SK-N-SH (cell line): ENCODE results near the gene PTPN14. TPM values are rescaled to one million over a fixed set of nuclear protein-coding genes. Genes with fewer than 3 reads are reported as not detected.
A peak's percentile ranks its signal among the peaks of the same experiment; 100 is the strongest.

Source experiments
- CTCF ChIA-PET: fragments of 300-600, 350-600 bp; formaldehyde crosslinking; extraction: SDS; loops from one replicate; lab custom pipeline; 2021; lab: Yijun Ruan, JAX
- POLR2A ChIA-PET: fragments of 350-600 bp; sonication (Branson Sonifier 250); formaldehyde crosslinking; extraction: SDS; loops from one replicate; lab custom pipeline; 2020; ENCODE audit warnings: antibody characterized with exemption, inconsistent platforms; lab: Yijun Ruan, JAX
- DNase-seq: peaks from one replicate; pipeline ENCODE4 v3.0.0; 2012
- H2AFZ ChIP-seq: fragments of 200-600 bp; sonication (generic); 2 replicates; pipeline ENCODE4 v1.8.1; 2016; ENCODE audit warnings: antibody characterized with exemption, mild to moderate bottlenecking, low read depth
- H3F3A ChIP-seq: fragments of 200-600 bp; sonication (generic); replicated peaks from 2 replicates; pipeline ENCODE3; 2016; ENCODE audit warnings: antibody characterized with exemption, mild to moderate bottlenecking; ENCODE audit not compliant: insufficient read depth
- H3K27ac ChIP-seq, 2 experiments: fragments of 200-500 bp in 1 of 2; fragments of 200-600 bp in 1 of 2; sonication (Bioruptor generic) in 1 of 2; sonication (generic), shearing (Covaris generic) in 1 of 2; 2 replicates each; pipeline versions ENCODE4 v1.5.1 to v1.6.1; 2014 to 2016; ENCODE audit warnings: low read depth in 2 of 2, inconsistent platforms in 1 of 2, low read length in 1 of 2, mild to moderate bottlenecking in 1 of 2, mixed read lengths in 1 of 2
- H3K27me3 ChIP-seq: fragments of 200-600 bp; sonication (generic), shearing (Covaris generic); 2 replicates; pipeline ENCODE4 v1.6.1; 2016; ENCODE audit warnings: mixed run types; ENCODE audit not compliant: insufficient read depth
- H3K36me3 ChIP-seq, 2 experiments: fragments of 200-500 bp in 1 of 2; fragments of 200-600 bp in 1 of 2; sonication (Bioruptor generic) in 1 of 2; sonication (generic) in 1 of 2; replicated peaks in 1 of 2; 2 replicates each; pipeline versions ENCODE3 to v1.5.1; 2014 to 2016; ENCODE audit warnings: low read length in 1 of 2, mild to moderate bottlenecking in 1 of 2; ENCODE audit not compliant: insufficient read depth in 2 of 2, control insufficient read depth in 1 of 2
- H3K4me1 ChIP-seq, 2 experiments: fragments of 200-500 bp in 1 of 2; fragments of 200-600 bp in 1 of 2; sonication (Bioruptor generic) in 1 of 2; sonication (generic), shearing (Covaris generic) in 1 of 2; 2 replicates each; pipeline versions ENCODE4 v1.5.1 to v1.6.1; 2014 to 2016; ENCODE audit warnings: low read depth in 1 of 2, low read length in 1 of 2, mixed run types in 1 of 2; ENCODE audit not compliant: insufficient read depth in 2 of 2, control insufficient read depth in 1 of 2
- H3K4me2 ChIP-seq: fragments of 200-600 bp; sonication (generic), shearing (Covaris generic); 2 replicates; pipeline ENCODE4 v1.6.1; 2017; ENCODE audit warnings: mixed run types
- H3K4me3 ChIP-seq, 2 experiments: fragments of 200-500 bp in 1 of 2; fragments of 200-600 bp in 1 of 2; sonication (Bioruptor generic) in 1 of 2; sonication (generic), shearing (Covaris generic) in 1 of 2; 2 replicates each; pipeline versions ENCODE4 v1.5.1 to v1.8.1; 2014 to 2016; ENCODE audit warnings: low read depth in 2 of 2, inconsistent platforms in 1 of 2, low read length in 1 of 2, mild to moderate bottlenecking in 1 of 2, mixed read lengths in 1 of 2, moderate library complexity in 1 of 2
- H3K79me2 ChIP-seq: fragments of 200-600 bp; sonication (generic); 2 replicates; pipeline ENCODE4 v1.8.1; 2017; ENCODE audit warnings: mild to moderate bottlenecking; ENCODE audit not compliant: insufficient read depth
- H3K9ac ChIP-seq: fragments of 200-600 bp; sonication (generic); 2 replicates; pipeline ENCODE4 v1.6.1; 2017; ENCODE audit warnings: mixed run types
- H3K9me2 ChIP-seq: fragments of 200-600 bp; sonication (generic); 2 replicates; pipeline ENCODE4 v1.6.1; 2017; ENCODE audit warnings: mixed run types
- H3K9me3 ChIP-seq: fragments of 200-600 bp; sonication (generic); 2 replicates; pipeline ENCODE4 v1.6.1; 2017; ENCODE audit warnings: mixed run types, mild to moderate bottlenecking, moderate library complexity
- H4K20me1 ChIP-seq: fragments of 200-600 bp; sonication (generic); 2 replicates; pipeline ENCODE4 v1.6.1; 2017; ENCODE audit warnings: mild to moderate bottlenecking, mixed run types; ENCODE audit not compliant: insufficient read depth
- CHD2 ChIP-seq: fragments of 150-350 bp; IDR thresholded peaks from 2 replicates; pipeline ENCODE4 v1.6.1; 2018; ENCODE audit warnings: low read length; ENCODE audit not compliant: partially characterized antibody
- CTCF ChIP-seq: fragments of 200-600 bp; sonication (generic); IDR thresholded peaks from 2 replicates; pipeline ENCODE4 v1.6.1; 2017; ENCODE audit warnings: antibody characterized with exemption, mild to moderate bottlenecking, moderate library complexity
- ELF1 ChIP-seq: IDR thresholded peaks from 2 replicates; pipeline ENCODE4 v1.4.0; 2012
- FOXJ3 ChIP-seq: sonication (generic); formaldehyde crosslinking; IDR thresholded peaks from 2 replicates; pipeline ENCODE4 v1.5.1; 2020; ENCODE audit warnings: mild to moderate bottlenecking, missing genetic modification reagents
- FOXM1 ChIP-seq: IDR thresholded peaks from 2 replicates; pipeline ENCODE4 v1.4.0; 2012; ENCODE audit warnings: low read depth, mild to moderate bottlenecking
- GABPA ChIP-seq: IDR thresholded peaks from 2 replicates; pipeline ENCODE4 v1.4.0; 2012; ENCODE audit warnings: low read depth, mild to moderate bottlenecking
- MXI1 ChIP-seq: IDR thresholded peaks from 2 replicates; pipeline ENCODE4 v1.6.1; 2012; ENCODE audit warnings: mild to moderate bottlenecking, low read depth, low read length, improper control_type of control experiment
- PBX3 ChIP-seq: IDR thresholded peaks from 2 replicates; pipeline ENCODE4; 2012
- POLR2AphosphoS5 ChIP-seq: IDR thresholded peaks from 2 replicates; pipeline ENCODE4 v1.6.1; 2012; ENCODE audit warnings: low read depth, low read length
- RAD21 ChIP-seq: IDR thresholded peaks from 2 replicates; pipeline ENCODE4 v1.6.1; 2012; ENCODE audit warnings: mild to moderate bottlenecking, low read length
- SIN3A ChIP-seq: IDR thresholded peaks from 2 replicates; pipeline ENCODE4 v1.6.1; 2012; ENCODE audit warnings: low read depth, mild to moderate bottlenecking, low read length, moderate library complexity, borderline replicate concordance
- TAF1 ChIP-seq: IDR thresholded peaks from 2 replicates; pipeline ENCODE4 v1.6.1; 2012; ENCODE audit warnings: low read depth, mild to moderate bottlenecking, low read length, moderate library complexity, borderline replicate concordance
- TCF12 ChIP-seq: IDR thresholded peaks from 2 replicates; pipeline ENCODE4 v1.4.0; 2012
- TEAD4 ChIP-seq: IDR thresholded peaks from 2 replicates; pipeline ENCODE4 v1.4.0; 2012; ENCODE audit warnings: mild to moderate bottlenecking, borderline replicate concordance; ENCODE audit not compliant: insufficient read depth
- USF2 ChIP-seq: fragments of 150-350 bp; IDR thresholded peaks from 2 replicates; pipeline ENCODE4 v1.6.1; 2017; ENCODE audit warnings: antibody characterized with exemption, low read length, low read depth, borderline replicate concordance
- WGBS: methylation state at CpG from one replicate; pipeline ENCODE4 v1.1.6; 2017; ENCODE audit warnings: low lambda C conversion rate; 5-methylcytosine and 5-hydroxymethylcytosine counted together
- polyA plus RNA-seq, 3 experiments: library from polyadenylated mRNA; depleted of rRNA; stranded (reverse); fragments of >200 nt; gene quantifications; 2 replicates each; pipeline ENCODE4 v1.2.3, GENCODE V29; 2012

PTPN14 gene
- polyA plus RNA-seq, 1 of the 3 experiments (the other 2 are of a cell fraction) = 12.8 TPM

- no peak for TF ChIP-seq USF2
- TF ChIP-seq PBX3 = no peak
- TF ChIP-seq FOXJ3 (CRISPR knock-in tag) = no peak
- TF ChIP-seq GABPA = no peak
- 0 out of 2 replicates have a peak, but pooled peaks have one; percentile 13 for TF ChIP-seq TCF12
- no peak for TF ChIP-seq SIN3A
- POLR2A ChIA-PET = no interaction called here
- Histone ChIP-seq H3K27me3 (no peaks in the 10 kb centered on the region), H3K9me3 (no peaks in the 10 kb centered on the region), H3K9ac (peak overlapping the region; percentile 74), H3K9me2 (no peaks in the 10 kb centered on the region), H3K36me3 (peaks cover 0 to 15% of the 10 kb centered on the region in 2 experiments), H2AFZ (no peak overlapping the region), H3K4me1 (peaks cover 20 to 69% of the 10 kb centered on the region in 2 experiments), H3K4me3 (peak overlapping the region in 1 of 2 experiments; percentile 30; a peak in 1 of 4 replicates), H4K20me1 (no peaks in the 10 kb centered on the region; the same call in 1 of the 2 replicates), H3K79me2 (peaks cover 72% of the 10 kb centered on the region), H3K4me2 (peak overlapping the region; percentile 85), H3K27ac (peak overlapping the region; percentile 92 to 97), H3F3A (peaks cover 49% of the 10 kb centered on the region)
- WGBS = 67% methylated on average over 3 of the region's 3 CpGs
- CTCF ChIA-PET = interaction anchor here (2.2 kb wide), 1 partner anchor 112 kb away, joined by 7 read pairs; no protein-coding TSS in a partner anchor
- DNase-seq = peak; percentile 19
These were observed 106.2 kb downstream of the PTPN14 start for GRCh38 chr1:214445199-214445598.

GRCh38 chr1:214444182-214444939 lies 107.0 kb downstream of the PTPN14 start:
- H3K27ac ChIP-seq = peak overlapping the region; percentile 92 to 97
- H3K79me2 ChIP-seq = peaks cover 72% of the 10 kb centered on the region

More at GRCh38 chr1:214444182-214444939, 107.0 kb downstream of the PTPN14 start:
- Histone ChIP-seq H3K9ac (peak overlapping the region; percentile 74; the same call in 1 of the 2 replicates), H3F3A (peaks cover 49% of the 10 kb centered on the region), H3K9me3 (no peaks in the 10 kb centered on the region), H4K20me1 (no peaks in the 10 kb centered on the region; the same call in 1 of the 2 replicates), H2AFZ (no peak overlapping the region), H3K4me2 (peak overlapping the region; percentile 85), H3K9me2 (no peaks in the 10 kb centered on the region), H3K27me3 (no peaks in the 10 kb centered on the region), H3K4me3 (no peak overlapping the region), H3K4me1 (peaks cover 23 to 77% of the 10 kb centered on the region in 2 experiments), H3K36me3 (peaks cover 0 to 7% of the 10 kb centered on the region in 2 experiments)
- WGBS = 61% methylated on average over 3 of the region's 3 CpGs
- TF ChIP-seq CTCF (no peak), SIN3A (no peak), CHD2 (no peak), FOXM1 (no peak), POLR2AphosphoS5 (no peak), TEAD4 (no peak), RAD21 (no peak), TCF12 (no peak), FOXJ3 (CRISPR knock-in tag) (no peak), TAF1 (no peak), PBX3 (no peak), MXI1 (no peak), ELF1 (no peak), USF2 (no peak)
- ChIA-PET CTCF (interaction anchor here (0.9 to 2.2 kb wide), 2 partner anchors 111 to 115 kb away, joined by 3 to 7 read pairs; no protein-coding TSS in a partner anchor), POLR2A (interaction anchor here (0.6 kb wide), 1 partner anchor 11 kb away, joined by 4 read pairs; no protein-coding TSS in a partner anchor)
- no peak for DNase-seq
